ENCODE data around the gene GFER. TPM values are rescaled to one million over a fixed set of nuclear protein-coding genes. Genes with fewer than 3 reads are reported as not detected.

GFER gene
- 32.3 TPM for polyA plus RNA-seq (2013, experiment 1 of 2)
- 33.5 TPM for polyA plus RNA-seq (2013, experiment 2 of 2)

GRCh38 chr16:1983544-1984346 lies at the start of gene GFER:
TSS of gene GFER (plus strand) at chr16:1984193. CDS start at chr16:1984219, 26 bp downstream.
- Histone ChIP-seq H2BK15ac (ENCODE audit: low read length) (peak within 1 kb of the TSS; percentile 91), H3K4me3 (ENCODE audit: low read length in 2 of 2) (peak within 1 kb of the TSS; percentile 87 to 93), H3K79me1 (ENCODE audit: low read depth, low read length) (peaks cover 11% of the 10 kb centered on the region), H3K27me3 (ENCODE audit: control insufficient read depth in 3 of 3, insufficient read depth in 3 of 3, low read depth in 1 of 3, low read length in 3 of 3) (peaks cover 1 to 46% (median 20%) of the 10 kb centered on the region in 3 experiments), H3K18ac (ENCODE audit: low read length) (peak within 1 kb of the TSS; percentile 100), H3K23ac (ENCODE audit: low read depth, low read length, poor library complexity) (peak within 1 kb of the TSS; percentile 98), H2BK12ac (ENCODE audit: low read length) (peak within 1 kb of the TSS; percentile 18), H2AFZ (ENCODE audit: low read length) (peak within 1 kb of the TSS; percentile 99), H3K27ac (replicated peaks; ENCODE audit: low read length) (peak within 1 kb of the TSS; percentile 93), H2BK5ac (ENCODE audit: low read length) (peak within 1 kb of the TSS; percentile 87), H3K36me3 (replicated peaks in 1 of 2; ENCODE audit: control insufficient read depth in 2 of 2, insufficient read depth in 2 of 2, low read length in 2 of 2) (peaks cover 22 to 26% of the 10 kb centered on the region in 2 donors), H3K9me3 (replicated peaks in 1 of 2; ENCODE audit: control insufficient read depth in 2 of 2, insufficient read depth in 1 of 2, low read depth in 1 of 2, low read length in 2 of 2) (no peaks in the 10 kb centered on the region), H3K4me1 (ENCODE audit: control insufficient read depth in 2 of 2, insufficient read depth in 1 of 2, low read depth in 1 of 2, low read length in 2 of 2) (peaks cover 17 to 31% of the 10 kb centered on the region in 2 donors), H2AK5ac (ENCODE audit: low read depth, low read length) (peak within 1 kb of the TSS; percentile 98), H4K8ac (ENCODE audit: low read depth, low read length) (no peak within 1 kb of the TSS), H4K91ac (ENCODE audit: low read depth, low read length, poor library complexity) (no peak within 1 kb of the TSS), H3K14ac (ENCODE audit: low read length) (no peak within 1 kb of the TSS), H3K9ac (ENCODE audit: low read depth, low read length, poor library complexity) (peak within 1 kb of the TSS; percentile 98), H3K4me2 (ENCODE audit: insufficient read depth, low read length, poor library complexity, severe bottlenecking) (peak within 1 kb of the TSS; percentile 96), H2BK120ac (ENCODE audit: low read depth, low read length) (peak within 1 kb of the TSS; percentile 76), H3K4ac (ENCODE audit: low read length) (peak within 1 kb of the TSS; percentile 94)
- no CpG with 5 or more reads among the region's 109 CpGs for WGBS, 2 donors (ENCODE audit: extremely low coverage in 2 of 2, insufficient read length in 2 of 2, insufficient replicate concordance in 1 of 2)
- peak; percentile 94 for DNase-seq (ENCODE audit: low spot score)

GRCh38 chr16:1936945-1937479 lies 47.0 kb upstream of the GFER start:
- Histone ChIP-seq H2AK5ac (ENCODE audit: low read depth, low read length) (no peak overlapping the region), H2BK15ac (ENCODE audit: low read length) (no peak overlapping the region), H2BK5ac (ENCODE audit: low read length) (no peak overlapping the region), H4K8ac (ENCODE audit: low read depth, low read length) (no peak overlapping the region), H3K36me3 (replicated peaks in 1 of 2; ENCODE audit: control insufficient read depth in 2 of 2, insufficient read depth in 2 of 2, low read length in 2 of 2) (peaks cover 13 to 30% of the 10 kb centered on the region in 2 donors), H3K23ac (ENCODE audit: low read depth, low read length, poor library complexity) (no peak overlapping the region), H3K18ac (ENCODE audit: low read length) (no peak overlapping the region), H3K27ac (replicated peaks; ENCODE audit: low read length) (no peak overlapping the region), H3K4me1 (ENCODE audit: control insufficient read depth in 2 of 2, insufficient read depth in 1 of 2, low read depth in 1 of 2, low read length in 2 of 2) (peaks cover 4 to 6% of the 10 kb centered on the region in 2 donors), H2BK12ac (ENCODE audit: low read length) (no peak overlapping the region), H3K4me2 (ENCODE audit: insufficient read depth, low read length, poor library complexity, severe bottlenecking) (no peak overlapping the region), H3K4ac (ENCODE audit: low read length) (no peak overlapping the region), H4K91ac (ENCODE audit: low read depth, low read length, poor library complexity) (no peak overlapping the region), H3K14ac (ENCODE audit: low read length) (no peak overlapping the region), H2BK120ac (ENCODE audit: low read depth, low read length) (no peak overlapping the region), H3K9me3 (replicated peaks in 1 of 2; ENCODE audit: control insufficient read depth in 2 of 2, insufficient read depth in 1 of 2, low read depth in 1 of 2, low read length in 2 of 2) (no peaks in the 10 kb centered on the region), H3K4me3 (ENCODE audit: low read length in 2 of 2) (no peak overlapping the region), H3K9ac (ENCODE audit: low read depth, low read length, poor library complexity) (no peak overlapping the region), H2AFZ (ENCODE audit: low read length) (no peak overlapping the region), H3K79me1 (ENCODE audit: low read depth, low read length) (no peaks in the 10 kb centered on the region), H3K27me3 (ENCODE audit: control insufficient read depth in 3 of 3, insufficient read depth in 3 of 3, low read depth in 1 of 3, low read length in 3 of 3) (no peaks in the 10 kb centered on the region)
- no CpG with 5 or more reads among the region's 11 CpGs for WGBS, 2 donors (ENCODE audit: extremely low coverage in 2 of 2, insufficient read length in 2 of 2, insufficient replicate concordance in 1 of 2)
- DNase-seq (ENCODE audit: low spot score), result no peak

DNA sequence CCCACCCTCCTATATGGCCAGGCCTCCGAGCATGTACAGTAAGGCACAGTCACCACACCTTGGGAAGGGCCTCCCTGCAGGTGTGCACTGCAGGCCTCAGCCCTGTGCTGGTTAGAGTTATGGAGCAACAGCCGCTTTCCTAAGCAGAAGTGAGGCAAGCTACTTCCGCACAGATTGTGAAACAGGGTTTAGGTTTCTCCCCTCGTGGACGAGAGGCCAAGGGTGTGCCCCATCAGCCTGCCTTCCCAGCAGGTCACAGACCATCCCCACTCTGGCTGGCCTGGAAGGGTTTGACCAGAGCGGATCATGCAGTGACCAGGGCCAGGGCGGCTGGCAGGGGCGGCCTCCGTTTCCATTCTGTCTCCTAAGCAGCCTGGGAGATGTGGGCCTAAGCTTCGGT lies 45.7 kb upstream of the GFER start:
- DNase-seq (ENCODE audit: low spot score), result no peak
- Histone ChIP-seq H3K4me2 (ENCODE audit: insufficient read depth, low read length, poor library complexity, severe bottlenecking) (no peak overlapping the region), H3K18ac (ENCODE audit: low read length) (no peak overlapping the region), H3K79me1 (ENCODE audit: low read depth, low read length) (no peaks in the 10 kb centered on the region), H3K23ac (ENCODE audit: low read depth, low read length, poor library complexity) (no peak overlapping the region), H3K14ac (ENCODE audit: low read length) (no peak overlapping the region), H3K4ac (ENCODE audit: low read length) (no peak overlapping the region), H3K9me3 (replicated peaks in 1 of 2; ENCODE audit: control insufficient read depth in 2 of 2, insufficient read depth in 1 of 2, low read depth in 1 of 2, low read length in 2 of 2) (no peaks in the 10 kb centered on the region), H4K91ac (ENCODE audit: low read depth, low read length, poor library complexity) (no peak overlapping the region), H2BK12ac (ENCODE audit: low read length) (no peak overlapping the region), H4K8ac (ENCODE audit: low read depth, low read length) (no peak overlapping the region), H3K27ac (replicated peaks; ENCODE audit: low read length) (no peak overlapping the region), H3K4me1 (ENCODE audit: control insufficient read depth in 2 of 2, insufficient read depth in 1 of 2, low read depth in 1 of 2, low read length in 2 of 2) (peaks cover 6 to 11% of the 10 kb centered on the region in 2 donors), H3K36me3 (replicated peaks in 1 of 2; ENCODE audit: control insufficient read depth in 2 of 2, insufficient read depth in 2 of 2, low read length in 2 of 2) (peaks cover 13 to 30% of the 10 kb centered on the region in 2 donors), H2AFZ (ENCODE audit: low read length) (no peak overlapping the region), H2AK5ac (ENCODE audit: low read depth, low read length) (no peak overlapping the region), H2BK15ac (ENCODE audit: low read length) (no peak overlapping the region), H3K4me3 (ENCODE audit: low read length in 2 of 2) (no peak overlapping the region), H2BK5ac (ENCODE audit: low read length) (no peak overlapping the region), H3K27me3 (ENCODE audit: control insufficient read depth in 3 of 3, insufficient read depth in 3 of 3, low read depth in 1 of 3, low read length in 3 of 3) (no peaks in the 10 kb centered on the region), H3K9ac (ENCODE audit: low read depth, low read length, poor library complexity) (no peak overlapping the region), H2BK120ac (ENCODE audit: low read depth, low read length) (no peak overlapping the region)
- no CpG with 5 or more reads among the region's 10 CpGs for WGBS, 2 donors (ENCODE audit: extremely low coverage in 2 of 2, insufficient read length in 2 of 2, insufficient replicate concordance in 1 of 2)

DNA sequence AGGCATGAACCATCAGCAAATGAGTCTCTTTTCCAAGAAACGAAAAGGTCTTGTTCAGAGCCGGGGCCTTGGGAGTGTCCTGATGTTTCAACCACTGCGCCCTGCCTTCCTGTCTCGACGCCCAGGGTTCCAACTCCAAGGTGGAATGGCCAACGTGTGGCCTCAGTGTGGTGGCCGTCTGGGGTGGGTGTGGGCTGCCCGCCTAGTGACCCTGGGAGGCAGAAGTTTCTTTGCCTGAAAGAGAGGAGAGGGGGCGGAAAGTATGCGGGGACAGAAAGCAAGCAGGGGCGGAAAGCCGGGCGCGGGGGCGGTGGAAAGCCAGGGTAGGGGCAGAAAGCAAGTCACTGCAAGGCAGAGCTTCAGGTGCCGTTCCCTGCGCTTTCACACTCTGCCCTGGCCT lies 45.1 kb upstream of the GFER start:
- Histone ChIP-seq H3K14ac (ENCODE audit: low read length) (no peak overlapping the region), H2AFZ (ENCODE audit: low read length) (no peak overlapping the region), H3K4ac (ENCODE audit: low read length) (no peak overlapping the region), H2AK5ac (ENCODE audit: low read depth, low read length) (no peak overlapping the region), H3K27ac (replicated peaks; ENCODE audit: low read length) (no peak overlapping the region), H3K23ac (ENCODE audit: low read depth, low read length, poor library complexity) (no peak overlapping the region), H4K91ac (ENCODE audit: low read depth, low read length, poor library complexity) (no peak overlapping the region), H3K4me1 (ENCODE audit: control insufficient read depth in 2 of 2, insufficient read depth in 1 of 2, low read depth in 1 of 2, low read length in 2 of 2) (peaks cover 6 to 12% of the 10 kb centered on the region in 2 donors), H3K18ac (ENCODE audit: low read length) (no peak overlapping the region), H2BK5ac (ENCODE audit: low read length) (no peak overlapping the region), H3K9ac (ENCODE audit: low read depth, low read length, poor library complexity) (no peak overlapping the region), H3K27me3 (ENCODE audit: control insufficient read depth in 3 of 3, insufficient read depth in 3 of 3, low read depth in 1 of 3, low read length in 3 of 3) (no peaks in the 10 kb centered on the region), H3K79me1 (ENCODE audit: low read depth, low read length) (no peaks in the 10 kb centered on the region), H3K36me3 (replicated peaks in 1 of 2; ENCODE audit: control insufficient read depth in 2 of 2, insufficient read depth in 2 of 2, low read length in 2 of 2) (peaks cover 13 to 30% of the 10 kb centered on the region in 2 donors), H2BK12ac (ENCODE audit: low read length) (no peak overlapping the region), H2BK120ac (ENCODE audit: low read depth, low read length) (no peak overlapping the region), H4K8ac (ENCODE audit: low read depth, low read length) (no peak overlapping the region), H3K9me3 (replicated peaks in 1 of 2; ENCODE audit: control insufficient read depth in 2 of 2, insufficient read depth in 1 of 2, low read depth in 1 of 2, low read length in 2 of 2) (no peaks in the 10 kb centered on the region), H3K4me2 (ENCODE audit: insufficient read depth, low read length, poor library complexity, severe bottlenecking) (no peak overlapping the region), H3K4me3 (ENCODE audit: low read length in 2 of 2) (no peak overlapping the region), H2BK15ac (ENCODE audit: low read length) (no peak overlapping the region)
- WGBS, 2 donors (ENCODE audit: extremely low coverage in 2 of 2, insufficient read length in 2 of 2, insufficient replicate concordance in 1 of 2), result no CpG with 5 or more reads among the region's 17 CpGs
- DNase-seq (ENCODE audit: low spot score), result no peak

Data from neuronal stem cell (in vitro differentiated cells).